Fibroblast of villous mesenchyme (primary cell): Measurements from ENCODE around the gene TRAP1. TPM values are rescaled to one million over a fixed set of nuclear protein-coding genes. Genes with fewer than 3 reads are reported as not detected.

Source experiments
- DNase-seq: peaks from one replicate; pipeline ENCODE4 v3.0.0-alpha.2; 2010; ENCODE audit warnings: low read depth
- H3K4me3 ChIP-seq: 2 replicates; pipeline ENCODE4 v1.5.1; 2011; ENCODE audit warnings: low read depth, mild to moderate bottlenecking, low read length
- total RNA-seq: library from RNA; depleted of rRNA; stranded (reverse); fragments of >200 nt; gene quantifications from 2 replicates; pipeline ENCODE4 v1.2.3, GENCODE V29; 2012
- TF ChIP-seq, protein P1 (sequence below): IDR thresholded peaks from 2 replicates; pipeline ENCODE4 v1.5.1; 2012; ENCODE audit warnings: low read depth, mild to moderate bottlenecking, low read length; ENCODE audit not compliant: insufficient read depth

Gene TRAP1
- total RNA-seq, 1 donor, result 59.6 TPM

DNA sequence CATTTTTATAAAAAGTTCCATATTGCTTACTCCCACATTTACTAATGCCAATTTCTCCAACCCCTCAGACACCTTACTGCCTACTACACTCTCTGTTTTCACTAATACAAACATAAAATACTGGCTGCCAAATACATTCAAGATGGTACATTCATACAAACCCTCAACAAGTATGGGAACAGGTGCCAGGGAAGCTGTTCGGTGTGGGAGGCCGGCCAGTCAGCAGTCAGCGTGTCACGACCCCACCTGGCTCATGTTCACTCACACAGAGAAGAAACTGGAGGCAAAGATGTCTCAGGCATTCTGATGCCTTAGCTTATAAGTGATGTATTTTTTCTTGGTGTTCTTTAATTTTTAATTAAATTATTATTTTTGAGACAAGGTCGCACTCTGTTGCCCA, 42.4 kb upstream of the TRAP1 start:
- no peak overlapping the region for H3K4me3 ChIP-seq
- TF ChIP-seq, protein P1, sequence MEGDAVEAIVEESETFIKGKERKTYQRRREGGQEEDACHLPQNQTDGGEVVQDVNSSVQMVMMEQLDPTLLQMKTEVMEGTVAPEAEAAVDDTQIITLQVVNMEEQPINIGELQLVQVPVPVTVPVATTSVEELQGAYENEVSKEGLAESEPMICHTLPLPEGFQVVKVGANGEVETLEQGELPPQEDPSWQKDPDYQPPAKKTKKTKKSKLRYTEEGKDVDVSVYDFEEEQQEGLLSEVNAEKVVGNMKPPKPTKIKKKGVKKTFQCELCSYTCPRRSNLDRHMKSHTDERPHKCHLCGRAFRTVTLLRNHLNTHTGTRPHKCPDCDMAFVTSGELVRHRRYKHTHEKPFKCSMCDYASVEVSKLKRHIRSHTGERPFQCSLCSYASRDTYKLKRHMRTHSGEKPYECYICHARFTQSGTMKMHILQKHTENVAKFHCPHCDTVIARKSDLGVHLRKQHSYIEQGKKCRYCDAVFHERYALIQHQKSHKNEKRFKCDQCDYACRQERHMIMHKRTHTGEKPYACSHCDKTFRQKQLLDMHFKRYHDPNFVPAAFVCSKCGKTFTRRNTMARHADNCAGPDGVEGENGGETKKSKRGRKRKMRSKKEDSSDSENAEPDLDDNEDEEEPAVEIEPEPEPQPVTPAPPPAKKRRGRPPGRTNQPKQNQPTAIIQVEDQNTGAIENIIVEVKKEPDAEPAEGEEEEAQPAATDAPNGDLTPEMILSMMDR, result no peak
- DNase-seq, result no peak

DNA sequence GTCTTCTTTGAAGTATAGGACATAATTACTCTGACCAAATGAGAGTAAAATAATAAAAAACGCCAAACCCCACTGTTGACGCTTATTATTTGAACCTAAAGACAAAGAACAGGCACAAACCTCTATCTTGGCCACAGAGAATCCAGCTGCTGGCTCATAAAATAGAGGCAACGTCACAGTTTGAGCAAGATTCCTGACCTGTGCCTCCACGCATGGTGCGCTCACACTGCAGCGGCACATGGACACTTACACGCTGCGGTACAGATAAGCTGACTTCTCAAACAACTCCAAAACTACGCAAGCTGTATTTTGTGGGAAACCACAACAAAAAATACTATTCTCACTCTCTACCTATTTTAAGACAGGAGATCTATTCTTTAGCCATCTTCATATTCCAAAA, 38.8 kb upstream of the TRAP1 start:
- DNase-seq, result peak; percentile 26
- TF ChIP-seq, protein P1, result no peak
- no peak overlapping the region for H3K4me3 ChIP-seq

- TF ChIP-seq, protein P1, result no peak
- no peak for DNase-seq
- no peak overlapping the region for H3K4me3 ChIP-seq
Measured at GRCh38 chr16:3755249-3755648, 37.9 kb upstream of the TRAP1 start.

- no peak overlapping the region for H3K4me3 ChIP-seq
- TF ChIP-seq, protein P1, result no peak
- no peak for DNase-seq
Measured at GRCh38 chr16:3754772-3755171, 37.4 kb upstream of the TRAP1 start.

GRCh38 chr16:3754081-3754703, 36.9 kb upstream of the TRAP1 start:
- TF ChIP-seq, protein P1, result no peak
- H3K4me3 ChIP-seq, result no peak overlapping the region
- DNase-seq, result peak; percentile 23

GRCh38 chr16:3752984-3753383, 35.7 kb upstream of the TRAP1 start:
- H3K4me3 ChIP-seq, result no peak overlapping the region
- TF ChIP-seq, protein P1, result no peak
- no peak for DNase-seq

GRCh38 chr16:3751878-3752277, 34.6 kb upstream of the TRAP1 start:
- TF ChIP-seq, protein P1, result no peak
- H3K4me3 ChIP-seq, result no peak overlapping the region
- DNase-seq, result no peak
